Gastrocnemius medialis (tissue), 4 donors: ENCODE data around the gene MSLN.

Experiments
- CTCF ChIP-seq, 5 experiments: fragments of 450-650 bp in 3 of 5; fragments of 200-600 bp in 2 of 5; sonication (generic) in 2 of 5; IDR thresholded peaks in 4 of 5; conservative IDR thresholded peaks in 1 of 5; 1 replicate in 4 of 5; 2 replicates in 1 of 5; pipeline ENCODE4 v1.5.1; 2016 to 2019; ENCODE audit warnings: antibody characterized with exemption in 5 of 5, mild to moderate bottlenecking in 3 of 5, moderate library complexity in 3 of 5
- POLR2A ChIP-seq, 2 donors: fragments of 450-650 bp; IDR thresholded peaks; one replicate each; pipeline ENCODE4 v1.6.1; 2017; ENCODE audit warnings: antibody characterized with exemption in 2 of 2, mild to moderate bottlenecking in 2 of 2, moderate library complexity in 2 of 2

- TF ChIP-seq CTCF (IDR thresholded peaks at IDR 0.05 in 4 of 5, conservative IDR thresholded peaks at IDR 0.05 in 1 of 5), result peak; percentile 27 to 74 (median 68)
- TF ChIP-seq POLR2A (IDR thresholded peaks at IDR 0.05), result no peak
These were observed 25.3 kb downstream of the MSLN start for GRCh38 chr16:785563-786535.
